ES-I3 (cell line): ENCODE data around the gene SLC35F3.

Source experiments
- H3K36me3 ChIP-seq: 2 replicates; pipeline ENCODE4 v1.6.1; 2013; ENCODE audit warnings: mild to moderate bottlenecking, low read length, control low read depth, moderate library complexity; ENCODE audit not compliant: insufficient read depth
- H3K4me1 ChIP-seq: 2 replicates; pipeline ENCODE4 v1.6.1; 2013; ENCODE audit warnings: mild to moderate bottlenecking, control low read depth, low read length; ENCODE audit not compliant: insufficient read depth
- H3K9ac ChIP-seq: 2 replicates; pipeline ENCODE4 v1.6.1; 2013; ENCODE audit warnings: low read depth, mild to moderate bottlenecking, low read length, moderate library complexity
- H3K9me3 ChIP-seq: 2 replicates; pipeline ENCODE4 v1.6.1; 2013; ENCODE audit warnings: mild to moderate bottlenecking, low read length, moderate library complexity; ENCODE audit not compliant: control insufficient read depth, insufficient read depth

The SLC35F3 gene

GRCh38 chr1:234125714-234126113, 221.2 kb downstream of the SLC35F3 start:
- Histone ChIP-seq H3K9me3 (no peaks in the 10 kb centered on the region), H3K36me3 (no peaks in the 10 kb centered on the region), H3K4me1 (peaks cover 2% of the 10 kb centered on the region; the same call in 1 of the 2 replicates), H3K9ac (no peak overlapping the region)

DNA sequence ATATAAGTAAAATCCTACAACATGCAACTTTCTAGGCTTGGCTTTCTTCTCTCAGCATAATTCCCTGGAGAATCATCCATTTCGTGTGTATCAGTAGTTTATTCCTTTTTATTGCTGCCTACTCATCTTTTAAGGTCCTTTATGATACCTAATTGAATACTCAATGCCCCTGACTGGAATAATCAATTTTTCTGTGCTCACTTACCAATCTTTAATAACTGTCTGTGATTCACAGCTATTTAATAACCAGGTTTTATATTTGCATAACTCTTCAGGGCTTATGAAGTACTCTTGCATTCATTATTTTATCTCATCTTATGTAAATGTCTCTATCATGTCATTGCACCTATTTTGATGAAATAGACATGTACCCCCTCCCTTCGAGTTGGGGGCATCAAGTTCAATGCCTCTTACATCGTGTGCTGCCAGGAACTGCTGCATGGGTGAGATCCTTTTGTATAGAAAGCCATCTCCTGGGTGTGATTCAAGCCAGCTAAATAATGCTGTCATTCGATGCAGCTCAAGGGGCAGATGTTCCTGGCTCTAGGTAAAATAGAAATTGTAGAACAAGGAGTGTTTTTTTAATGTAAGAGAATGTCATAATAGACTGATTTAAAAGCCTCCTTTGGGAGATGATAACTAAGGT, 222.7 kb downstream of the SLC35F3 start:
- no peaks in the 10 kb centered on the region for H3K36me3 ChIP-seq
- H3K4me1 ChIP-seq, result peaks cover 2% of the 10 kb centered on the region; the same call in 1 of the 2 replicates
- H3K9ac ChIP-seq, result no peak overlapping the region
- H3K9me3 ChIP-seq, result no peaks in the 10 kb centered on the region

GRCh38 chr1:234132795-234133194, 228.3 kb downstream of the SLC35F3 start:
- Histone ChIP-seq H3K36me3 (no peaks in the 10 kb centered on the region), H3K9me3 (no peaks in the 10 kb centered on the region), H3K9ac (no peak overlapping the region), H3K4me1 (peaks cover under 1% of the 10 kb centered on the region; the same call in 1 of the 2 replicates)

DNA sequence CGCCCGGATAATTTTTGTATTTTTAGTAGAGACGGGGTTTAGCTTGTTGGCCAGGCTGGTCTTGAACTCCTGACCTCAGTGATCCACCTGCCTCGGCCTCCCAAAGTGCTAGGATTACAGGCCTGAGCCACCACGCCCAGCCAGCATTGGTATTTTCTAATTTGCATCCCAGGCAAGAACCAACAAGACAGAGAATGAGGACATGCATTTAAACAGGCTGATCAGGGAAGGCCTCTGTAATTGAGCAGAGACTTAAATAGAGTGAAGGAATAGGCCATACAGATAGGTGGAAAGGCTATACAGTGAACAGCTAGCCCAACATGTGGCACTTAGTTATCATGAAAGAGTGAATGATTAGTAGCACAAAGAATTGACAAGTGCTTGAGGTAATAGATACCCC, 230.4 kb downstream of the SLC35F3 start:
- Histone ChIP-seq H3K9me3 (no peaks in the 10 kb centered on the region), H3K4me1 (no peaks in the 10 kb centered on the region), H3K36me3 (no peaks in the 10 kb centered on the region), H3K9ac (no peak overlapping the region)

DNA sequence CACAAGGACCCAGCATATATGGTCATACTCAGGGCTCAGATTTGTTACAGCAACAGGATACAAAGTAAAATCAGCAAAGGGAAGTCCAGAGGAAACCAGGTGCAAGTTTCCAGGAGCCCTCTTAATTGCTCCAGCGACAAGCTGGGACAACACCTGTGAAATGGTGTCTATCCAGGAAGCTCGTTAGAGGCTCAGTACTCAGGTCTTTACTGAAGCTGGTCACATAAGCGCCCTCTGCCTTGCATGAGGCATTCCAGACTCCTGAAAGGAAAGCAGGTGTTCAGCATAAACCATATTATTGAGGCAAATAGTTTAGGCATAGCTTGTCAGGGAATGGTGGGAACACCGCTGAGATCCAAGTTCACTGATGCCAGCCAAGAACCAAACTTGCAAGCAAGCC, 231.0 kb downstream of the SLC35F3 start:
- no peaks in the 10 kb centered on the region for H3K4me1 ChIP-seq
- H3K9ac ChIP-seq, result no peak overlapping the region
- no peaks in the 10 kb centered on the region for H3K36me3 ChIP-seq

DNA sequence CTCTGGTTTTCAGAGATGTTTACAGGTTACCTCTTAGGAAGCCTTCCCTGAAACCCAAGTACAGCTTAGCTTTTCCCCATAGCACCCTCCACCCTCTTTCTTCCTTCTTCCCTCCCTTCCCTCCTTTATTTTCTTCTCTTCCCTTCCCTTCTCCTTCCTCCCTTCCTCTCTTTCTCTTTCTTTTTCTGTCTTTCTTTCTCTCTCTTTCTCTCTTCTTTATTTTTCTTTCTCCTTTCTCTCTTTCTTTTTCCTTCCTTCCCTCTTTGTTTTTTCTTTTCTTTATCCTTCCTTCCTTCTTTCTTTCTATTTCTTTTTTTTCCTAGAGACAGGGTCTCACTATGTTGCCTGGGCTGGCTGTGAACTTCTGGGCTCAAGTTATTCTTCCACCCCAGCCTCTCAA, 231.6 kb downstream of the SLC35F3 start:
- Histone ChIP-seq H3K4me1 (no peaks in the 10 kb centered on the region), H3K9me3 (no peaks in the 10 kb centered on the region), H3K36me3 (no peaks in the 10 kb centered on the region), H3K9ac (no peak overlapping the region)

More for the DNA sequence above, 231.0 kb downstream of the SLC35F3 start:
- no peaks in the 10 kb centered on the region for H3K9me3 ChIP-seq

GRCh38 chr1:234139966-234140365, 235.5 kb downstream of the SLC35F3 start:
- H3K36me3 ChIP-seq, result no peaks in the 10 kb centered on the region

DNA sequence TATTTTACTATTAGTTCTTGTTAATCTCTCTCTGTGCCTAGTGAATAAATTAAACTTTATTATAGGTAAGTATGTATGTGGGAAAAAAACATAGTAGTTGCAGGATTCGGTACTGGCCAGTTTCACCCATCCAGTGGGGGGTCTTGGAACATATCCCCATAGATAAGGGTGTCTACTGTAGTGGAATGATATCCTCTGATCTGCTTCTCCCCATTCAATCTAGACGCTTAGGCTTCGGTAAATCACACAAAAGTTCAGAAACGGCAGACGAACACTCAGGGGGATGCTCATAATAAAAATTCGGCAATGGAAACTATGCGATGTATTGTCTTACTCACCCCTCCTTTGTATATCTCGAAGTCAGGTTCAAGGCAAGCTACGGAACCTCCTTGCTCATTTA, 235.9 kb downstream of the SLC35F3 start:
- Histone ChIP-seq H3K9me3 (no peaks in the 10 kb centered on the region), H3K9ac (no peak overlapping the region), H3K36me3 (no peaks in the 10 kb centered on the region), H3K4me1 (no peaks in the 10 kb centered on the region)

More at GRCh38 chr1:234139966-234140365, 235.5 kb downstream of the SLC35F3 start:
- H3K4me1 ChIP-seq, result no peaks in the 10 kb centered on the region
- no peak overlapping the region for H3K9ac ChIP-seq
- no peaks in the 10 kb centered on the region for H3K9me3 ChIP-seq

GRCh38 chr1:234141006-234141405, 236.5 kb downstream of the SLC35F3 start:
- Histone ChIP-seq H3K36me3 (no peaks in the 10 kb centered on the region), H3K9me3 (no peaks in the 10 kb centered on the region), H3K4me1 (no peaks in the 10 kb centered on the region), H3K9ac (no peak overlapping the region)

- Histone ChIP-seq H3K4me1 (no peaks in the 10 kb centered on the region), H3K9me3 (no peaks in the 10 kb centered on the region), H3K36me3 (no peaks in the 10 kb centered on the region), H3K9ac (no peak overlapping the region)
These were observed 239.2 kb downstream of the SLC35F3 start for GRCh38 chr1:234143681-234144080.

DNA sequence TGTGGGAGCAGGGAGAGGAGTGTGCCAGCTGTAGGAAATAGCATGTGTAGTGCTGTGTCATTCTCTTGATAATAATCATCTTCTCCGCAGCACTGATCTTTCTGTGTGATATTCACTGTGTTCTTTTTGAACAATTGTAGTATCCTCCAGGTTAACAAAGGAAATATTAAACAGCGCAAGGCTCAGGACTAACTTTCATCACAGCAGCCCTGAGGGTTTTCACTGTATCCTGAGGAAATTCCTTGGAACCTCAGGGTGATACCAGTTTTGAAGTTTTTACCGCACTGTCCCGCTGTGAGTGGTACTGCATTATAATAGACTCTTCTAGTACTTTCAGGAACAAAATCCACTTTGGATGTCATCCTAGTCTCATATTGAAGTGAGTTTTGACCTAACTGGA, 240.4 kb downstream of the SLC35F3 start:
- Histone ChIP-seq H3K4me1 (no peaks in the 10 kb centered on the region), H3K9me3 (no peaks in the 10 kb centered on the region), H3K36me3 (no peaks in the 10 kb centered on the region), H3K9ac (no peak overlapping the region)

DNA sequence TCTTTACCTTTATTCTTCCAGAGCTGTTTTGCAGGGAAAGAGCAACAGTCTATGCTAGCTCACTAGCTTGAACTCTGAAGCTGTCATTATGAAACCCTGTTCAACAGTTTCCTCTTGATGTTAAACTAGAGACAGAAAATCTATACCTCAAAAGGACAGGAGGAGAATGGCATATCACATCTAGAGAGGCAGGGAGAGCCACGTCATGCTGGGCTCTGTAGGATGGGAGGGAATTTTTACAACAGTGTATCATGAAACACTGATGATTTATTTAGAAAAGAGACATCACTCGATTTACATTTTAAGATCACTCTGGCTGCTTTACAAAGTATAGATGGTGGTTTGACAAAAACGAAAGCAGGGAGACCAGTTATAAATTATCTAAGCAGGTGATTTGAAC, 243.9 kb downstream of the SLC35F3 start:
- Histone ChIP-seq H3K9me3 (no peaks in the 10 kb centered on the region), H3K4me1 (peaks cover 7% of the 10 kb centered on the region; the same call in 1 of the 2 replicates), H3K36me3 (no peaks in the 10 kb centered on the region), H3K9ac (no peak overlapping the region)

DNA sequence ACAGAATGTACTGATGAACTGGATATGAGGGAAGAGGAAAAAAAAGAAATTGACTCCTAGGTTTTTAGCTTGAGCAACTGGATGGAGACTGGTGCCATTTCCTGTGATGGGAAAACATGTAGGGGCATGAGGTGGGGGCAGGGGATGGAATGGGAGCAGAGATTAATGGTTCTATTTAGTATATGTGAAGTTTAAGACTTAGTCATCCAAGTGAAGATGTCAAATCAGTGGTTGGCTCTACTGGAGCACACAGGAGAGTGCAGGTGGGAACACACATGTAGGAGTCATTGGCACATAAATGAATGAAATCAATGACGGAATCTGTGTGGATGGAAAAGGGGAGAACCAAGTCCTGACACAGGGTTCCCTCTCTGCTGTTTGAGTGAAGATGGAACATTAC, 244.3 kb downstream of the SLC35F3 start:
- H3K36me3 ChIP-seq, result no peaks in the 10 kb centered on the region
- peaks cover 7% of the 10 kb centered on the region; the same call in 1 of the 2 replicates for H3K4me1 ChIP-seq
- no peaks in the 10 kb centered on the region for H3K9me3 ChIP-seq
- no peak overlapping the region for H3K9ac ChIP-seq

DNA sequence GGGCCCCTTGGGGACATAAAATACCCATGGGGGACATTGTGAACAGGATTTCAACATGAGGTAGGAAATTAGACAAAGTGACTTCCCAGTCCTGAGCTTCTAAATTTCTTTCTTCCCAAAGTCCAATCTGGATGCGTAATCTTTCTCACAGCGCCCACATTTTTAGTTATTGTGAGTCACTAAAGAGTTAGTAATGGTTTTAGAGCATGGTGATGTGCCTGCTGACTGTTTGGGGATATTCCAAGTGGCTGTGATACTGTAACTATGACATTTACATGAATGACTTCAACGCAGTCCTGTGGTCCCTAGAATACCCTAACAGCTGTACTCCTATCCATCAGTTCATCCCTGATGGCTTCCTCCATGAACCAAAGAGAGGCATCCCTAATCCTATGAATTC, 244.7 kb downstream of the SLC35F3 start:
- no peaks in the 10 kb centered on the region for H3K36me3 ChIP-seq
- no peaks in the 10 kb centered on the region for H3K9me3 ChIP-seq
- H3K4me1 ChIP-seq, result peaks cover 7% of the 10 kb centered on the region; the same call in 1 of the 2 replicates
- no peak overlapping the region for H3K9ac ChIP-seq

GRCh38 chr1:234150892-234151291, 246.4 kb downstream of the SLC35F3 start:
- H3K4me1 ChIP-seq, result peaks cover 7% of the 10 kb centered on the region; the same call in 1 of the 2 replicates
- H3K9me3 ChIP-seq, result no peaks in the 10 kb centered on the region
- H3K9ac ChIP-seq, result no peak overlapping the region
- no peaks in the 10 kb centered on the region for H3K36me3 ChIP-seq
